Trophoblast cell (in vitro differentiated cells and primary cell): ENCODE measurements around the gene ZBTB16.
A peak's percentile ranks its signal among the peaks of the same experiment; 100 is the strongest.

ENCODE experiments used
- DNase-seq, 2 donors: peaks; one replicate each; pipeline ENCODE4 v3.0.0-alpha.2; 2016
- H2AFZ ChIP-seq: 2 replicates; pipeline ENCODE4 v1.6.1; 2013; ENCODE audit warnings: low read length, moderate library complexity, mild to moderate bottlenecking; ENCODE audit not compliant: insufficient read depth, poor library complexity
- H2AK5ac ChIP-seq: 2 replicates; pipeline ENCODE4 v1.6.1; 2013; ENCODE audit warnings: mild to moderate bottlenecking, low read length
- H2BK120ac ChIP-seq: 2 replicates; pipeline ENCODE4 v1.6.1; 2013; ENCODE audit warnings: low read length, mild to moderate bottlenecking, moderate library complexity; ENCODE audit not compliant: insufficient read depth, poor library complexity
- H2BK12ac ChIP-seq: 2 replicates; pipeline ENCODE4 v1.6.1; 2013; ENCODE audit warnings: mild to moderate bottlenecking, low read length, moderate library complexity
- H2BK5ac ChIP-seq: 2 replicates; pipeline ENCODE4 v1.6.1; 2013; ENCODE audit warnings: low read length, low read depth, moderate library complexity, mild to moderate bottlenecking; ENCODE audit not compliant: poor library complexity
- H3K14ac ChIP-seq: 2 replicates; pipeline ENCODE4 v1.6.1; 2013; ENCODE audit warnings: mild to moderate bottlenecking, low read length
- H3K18ac ChIP-seq: 2 replicates; pipeline ENCODE4 v1.6.1; 2013; ENCODE audit warnings: mild to moderate bottlenecking, low read length
- H3K23ac ChIP-seq: 2 replicates; pipeline ENCODE4 v1.6.1; 2013; ENCODE audit warnings: low read length
- H3K27ac ChIP-seq: 2 replicates; pipeline ENCODE4 v1.5.1; 2013; ENCODE audit warnings: low read depth, mild to moderate bottlenecking, inconsistent platforms, low read length, moderate library complexity
- H3K27me3 ChIP-seq: 2 replicates; pipeline ENCODE4 v1.6.1; 2013; ENCODE audit warnings: inconsistent platforms, mild to moderate bottlenecking, low read length, moderate library complexity; ENCODE audit not compliant: insufficient read depth
- H3K36me3 ChIP-seq, 2 experiments: 1 replicate in 1 of 2; 2 replicates in 1 of 2; pipeline ENCODE4 v1.6.1; 2013; ENCODE audit warnings: low read length in 2 of 2, mild to moderate bottlenecking in 2 of 2, moderate library complexity in 1 of 2; ENCODE audit not compliant: insufficient read depth in 2 of 2, control insufficient read depth in 1 of 2
- H3K4ac ChIP-seq: 2 replicates; pipeline ENCODE4 v1.6.1; 2013; ENCODE audit warnings: low read depth, mild to moderate bottlenecking, low read length, moderate library complexity
- H3K4me1 ChIP-seq, 2 experiments: 1 replicate in 1 of 2; 2 replicates in 1 of 2; pipeline ENCODE4 v1.6.1; 2013; ENCODE audit warnings: low read length in 2 of 2, mild to moderate bottlenecking in 2 of 2, moderate library complexity in 1 of 2; ENCODE audit not compliant: insufficient read depth in 2 of 2, control insufficient read depth in 1 of 2
- H3K4me2 ChIP-seq: 2 replicates; pipeline ENCODE4 v1.6.1; 2013; ENCODE audit warnings: inconsistent platforms, mild to moderate bottlenecking, low read length, moderate library complexity
- H3K4me3 ChIP-seq: 2 replicates; pipeline ENCODE4 v1.5.1; 2013; ENCODE audit warnings: mild to moderate bottlenecking, low read depth, low read length, inconsistent platforms
- H3K79me1 ChIP-seq: one replicate; pipeline ENCODE4 v1.6.1; 2013; ENCODE audit warnings: low read length
- H3K79me2 ChIP-seq: 2 replicates; pipeline ENCODE4 v1.6.1; 2013; ENCODE audit warnings: low read length, mild to moderate bottlenecking; ENCODE audit not compliant: control insufficient read depth, insufficient read depth, poor library complexity
- H3K9ac ChIP-seq: 2 replicates; pipeline ENCODE4 v1.6.1; 2013; ENCODE audit warnings: mild to moderate bottlenecking, low read length
- H3K9me3 ChIP-seq: 2 replicates; pipeline ENCODE4 v1.6.1; 2013; ENCODE audit warnings: low read depth, mild to moderate bottlenecking, control low read depth, inconsistent platforms, low read length; ENCODE audit not compliant: insufficient read depth
- H4K12ac ChIP-seq: 2 replicates; pipeline ENCODE4 v1.6.1; 2013; ENCODE audit warnings: low read depth, mild to moderate bottlenecking, low read length, moderate library complexity
- H4K8ac ChIP-seq: 2 replicates; pipeline ENCODE4 v1.6.1; 2013; ENCODE audit warnings: low read depth, mild to moderate bottlenecking, low read length, moderate library complexity
- H4K91ac ChIP-seq: one replicate; pipeline ENCODE4 v1.6.1; 2013; ENCODE audit warnings: low read depth, mild to moderate bottlenecking, low read length, moderate library complexity
- WGBS: extraction: QIAGEN DNeasy Blood & Tissue Kit; methylation state at CpG from one replicate; pipeline ENCODE4 v1.1.7; 2013; ENCODE audit warnings: missing lambda C conversion rate; ENCODE audit not compliant: insufficient read length, insufficient coverage; ENCODE audit errors: extremely low coverage; 5-methylcytosine and 5-hydroxymethylcytosine counted together

The ZBTB16 gene

GRCh38 chr11:114262681-114263512 lies 203.4 kb downstream of the ZBTB16 start:
- Histone ChIP-seq H4K91ac (no peak overlapping the region), H3K4me1 (peaks cover 2 to 3% of the 10 kb centered on the region in 2 experiments), H3K9ac (no peak overlapping the region), H3K4me2 (no peak overlapping the region), H3K27me3 (no peaks in the 10 kb centered on the region), H3K79me2 (no peaks in the 10 kb centered on the region), H2BK12ac (no peak overlapping the region), H4K8ac (no peak overlapping the region), H3K18ac (no peak overlapping the region), H2BK120ac (no peak overlapping the region), H2AK5ac (no peak overlapping the region), H2BK5ac (no peak overlapping the region), H3K79me1 (peaks cover 2% of the 10 kb centered on the region), H3K9me3 (no peaks in the 10 kb centered on the region), H3K23ac (no peak overlapping the region), H3K36me3 (no peaks in the 10 kb centered on the region), H3K27ac (no peak overlapping the region), H4K12ac (no peak overlapping the region), H3K4ac (no peak overlapping the region), H2AFZ (no peak overlapping the region), H3K14ac (no peak overlapping the region), H3K4me3 (no peak overlapping the region)
- no CpG with 5 or more reads among the region's 9 CpGs for WGBS
- peak in 1 of 2 donors; percentile 48 for DNase-seq

DNA sequence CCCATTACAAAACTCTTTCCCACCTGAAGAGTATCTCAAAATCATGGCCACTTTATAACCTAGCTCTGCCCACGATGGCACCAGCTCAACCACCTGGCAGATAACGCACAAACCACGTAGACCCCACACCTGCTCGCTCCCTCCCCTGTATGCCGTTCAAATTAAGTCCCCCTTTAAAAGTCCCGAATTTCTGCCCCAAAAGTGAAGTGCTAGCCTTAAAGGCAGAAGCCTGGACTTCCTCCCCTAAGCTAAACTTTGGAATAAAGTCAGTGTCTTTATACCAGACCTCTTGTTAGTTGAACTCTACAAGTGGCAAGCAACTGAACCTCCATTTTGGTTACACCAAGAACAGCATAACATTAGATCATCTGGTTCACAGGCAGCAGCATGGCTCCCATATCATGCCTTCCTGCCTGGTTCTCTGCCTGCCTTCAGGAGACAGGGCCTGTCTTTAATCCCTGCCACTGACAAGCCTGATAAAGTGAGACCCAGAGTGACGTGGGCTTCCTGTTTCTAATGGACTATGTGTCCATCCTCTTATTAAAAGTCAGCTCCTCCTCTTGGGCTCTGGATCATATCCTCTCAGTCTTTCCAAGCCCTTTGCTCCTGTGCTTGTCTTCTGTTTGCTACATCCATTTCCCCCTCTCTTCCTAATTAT lies 204.1 kb downstream of the ZBTB16 start:
- Histone ChIP-seq H4K91ac (no peak overlapping the region), H4K8ac (no peak overlapping the region), H2BK120ac (no peak overlapping the region), H3K9me3 (no peaks in the 10 kb centered on the region), H3K4me1 (no peaks in the 10 kb centered on the region), H3K23ac (no peak overlapping the region), H3K4me3 (no peak overlapping the region), H2BK12ac (no peak overlapping the region), H3K27ac (no peak overlapping the region), H3K18ac (no peak overlapping the region), H3K4me2 (no peak overlapping the region), H3K27me3 (no peaks in the 10 kb centered on the region), H3K79me2 (no peaks in the 10 kb centered on the region), H4K12ac (no peak overlapping the region), H2AK5ac (no peak overlapping the region), H3K36me3 (no peaks in the 10 kb centered on the region), H2AFZ (no peak overlapping the region), H3K14ac (no peak overlapping the region), H3K9ac (no peak overlapping the region), H2BK5ac (no peak overlapping the region), H3K4ac (no peak overlapping the region), H3K79me1 (no peaks in the 10 kb centered on the region)
- no CpG with 5 or more reads among the region's 7 CpGs for WGBS
- no peak for DNase-seq

- Histone ChIP-seq H2BK120ac (no peak overlapping the region), H3K4me2 (no peak overlapping the region), H3K27ac (no peak overlapping the region), H2AK5ac (no peak overlapping the region), H3K9me3 (no peaks in the 10 kb centered on the region), H2AFZ (no peak overlapping the region), H3K23ac (no peak overlapping the region), H3K9ac (no peak overlapping the region), H3K18ac (no peak overlapping the region), H4K8ac (no peak overlapping the region), H4K91ac (no peak overlapping the region), H3K27me3 (no peaks in the 10 kb centered on the region), H3K79me2 (no peaks in the 10 kb centered on the region), H3K79me1 (no peaks in the 10 kb centered on the region), H3K4ac (no peak overlapping the region), H2BK12ac (no peak overlapping the region), H3K4me3 (no peak overlapping the region), H3K4me1 (no peaks in the 10 kb centered on the region), H3K36me3 (no peaks in the 10 kb centered on the region), H3K14ac (no peak overlapping the region), H4K12ac (no peak overlapping the region), H2BK5ac (no peak overlapping the region)
- no CpG with 5 or more reads among the region's 2 CpGs for WGBS
- DNase-seq = no peak
These were observed 204.9 kb downstream of the ZBTB16 start for GRCh38 chr11:114264381-114264780.

DNA sequence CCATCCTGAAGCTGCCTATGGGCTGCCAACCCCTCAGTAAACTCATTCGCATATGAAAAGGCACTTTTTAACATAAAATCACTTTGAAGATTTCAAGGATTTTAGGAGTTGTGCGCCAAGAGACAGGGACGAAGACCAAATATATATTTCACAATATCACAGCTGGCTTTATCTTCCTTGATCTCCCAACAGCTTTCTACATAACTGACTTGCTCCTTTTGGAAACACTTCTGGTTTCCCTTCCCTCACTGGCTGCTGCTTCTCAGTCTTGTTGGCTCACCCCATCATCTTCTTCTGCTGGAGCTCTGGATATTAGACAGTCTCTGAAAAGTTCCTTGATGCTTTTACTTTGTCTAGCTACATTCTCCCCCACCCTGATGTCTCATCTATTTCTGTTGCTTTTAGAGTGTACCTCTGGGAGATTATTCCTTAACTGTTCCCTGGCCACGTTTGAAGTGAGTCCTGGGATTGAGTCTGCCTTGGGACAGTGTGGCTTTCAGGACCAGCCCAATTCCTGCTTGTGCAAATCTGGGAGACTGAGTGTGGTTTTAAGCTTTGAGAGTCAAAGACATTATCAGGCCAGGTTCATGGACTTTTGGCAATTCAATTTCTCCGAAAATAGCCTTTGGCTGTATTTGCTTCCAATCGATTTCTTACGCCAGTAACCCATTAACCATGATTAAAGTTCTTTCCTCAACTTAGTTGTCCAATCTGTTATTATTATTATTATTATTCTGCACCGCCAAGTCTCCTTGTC lies 205.8 kb downstream of the ZBTB16 start:
- Histone ChIP-seq H3K36me3 (no peaks in the 10 kb centered on the region), H4K8ac (no peak overlapping the region), H3K14ac (no peak overlapping the region), H4K91ac (no peak overlapping the region), H2AK5ac (no peak overlapping the region), H2AFZ (no peak overlapping the region), H3K27ac (no peak overlapping the region), H3K9me3 (no peaks in the 10 kb centered on the region), H3K23ac (no peak overlapping the region), H2BK5ac (no peak overlapping the region), H3K4me3 (no peak overlapping the region), H4K12ac (no peak overlapping the region), H3K79me2 (no peaks in the 10 kb centered on the region), H3K4me2 (no peak overlapping the region), H3K79me1 (no peaks in the 10 kb centered on the region), H2BK120ac (no peak overlapping the region), H3K4ac (no peak overlapping the region), H3K18ac (no peak overlapping the region), H3K9ac (no peak overlapping the region), H3K27me3 (no peaks in the 10 kb centered on the region), H2BK12ac (no peak overlapping the region), H3K4me1 (no peaks in the 10 kb centered on the region)
- no CpG with 5 or more reads among the region's 8 CpGs for WGBS
- DNase-seq = no peak
